ENCODE measurements around the gene SGF29.
A peak's percentile ranks its signal among the peaks of the same experiment; 100 is the strongest.

Gene SGF29

GRCh38 chr16:28513484-28514181 is 40.1 kb upstream of the SGF29 start:
- no peak overlapping the region for H3K18ac ChIP-seq (ENCODE audit: low read length)
- no peak overlapping the region for H3K27ac ChIP-seq (ENCODE audit: low read depth, low read length)
- H3K4me3 ChIP-seq (ENCODE audit: low read length), result no peak overlapping the region
- H4K5ac ChIP-seq (ENCODE audit: low read length), result no peak overlapping the region
- peak overlapping the region; percentile 49 for H3K56ac ChIP-seq (ENCODE audit: low read length)
- WGBS (ENCODE audit: extremely low coverage, insufficient coverage, low lambda C conversion rate), result no CpG with 5 or more reads among the region's 12 CpGs
- H3K9ac ChIP-seq (ENCODE audit: low read length), result no peak overlapping the region
- no peaks in the 10 kb centered on the region for H3K4me1 ChIP-seq (ENCODE audit: control insufficient read depth, low read depth, low read length)
- no peak overlapping the region for H4K8ac ChIP-seq (ENCODE audit: low read depth, low read length)
- no peak overlapping the region for H3K4me2 ChIP-seq (ENCODE audit: low read length)
- H3K4ac ChIP-seq (ENCODE audit: low read depth, low read length), result no peak overlapping the region
- no peaks in the 10 kb centered on the region for H3K79me2 ChIP-seq (ENCODE audit: control insufficient read depth, insufficient read depth, low read length)
- no peaks in the 10 kb centered on the region for H3K27me3 ChIP-seq (ENCODE audit: insufficient read depth, low read length, poor library complexity)
- H2BK15ac ChIP-seq (replicated peaks; ENCODE audit: low read depth), result no peak overlapping the region
- peak; percentile 22 for DNase-seq
- H3K79me1 ChIP-seq (ENCODE audit: low read length), result no peaks in the 10 kb centered on the region
- no peak overlapping the region for H3K23ac ChIP-seq (ENCODE audit: low read length)
- no peaks in the 10 kb centered on the region for H3K36me3 ChIP-seq (ENCODE audit: control insufficient read depth, insufficient read depth, low read length)
- no peak overlapping the region for H2BK5ac ChIP-seq (ENCODE audit: low read length)
- no peak overlapping the region for H2AK5ac ChIP-seq (ENCODE audit: low read length)
- H2BK120ac ChIP-seq (ENCODE audit: low read depth, low read length), result no peak overlapping the region

GRCh38 chr16:28514246-28514645 is 39.5 kb upstream of the SGF29 start:
- H2AK5ac ChIP-seq (ENCODE audit: low read length), result no peak overlapping the region
- no peak overlapping the region for H3K27ac ChIP-seq (ENCODE audit: low read depth, low read length)
- no peak overlapping the region for H3K4me2 ChIP-seq (ENCODE audit: low read length)
- DNase-seq, result no peak
- peak overlapping the region; percentile 49 for H3K56ac ChIP-seq (ENCODE audit: low read length)
- no peaks in the 10 kb centered on the region for H3K27me3 ChIP-seq (ENCODE audit: insufficient read depth, low read length, poor library complexity)
- no peak overlapping the region for H2BK15ac ChIP-seq (replicated peaks; ENCODE audit: low read depth)
- H3K4ac ChIP-seq (ENCODE audit: low read depth, low read length), result no peak overlapping the region
- H3K18ac ChIP-seq (ENCODE audit: low read length), result no peak overlapping the region
- no peaks in the 10 kb centered on the region for H3K36me3 ChIP-seq (ENCODE audit: control insufficient read depth, insufficient read depth, low read length)
- H2BK120ac ChIP-seq (ENCODE audit: low read depth, low read length), result no peak overlapping the region
- no peaks in the 10 kb centered on the region for H3K4me1 ChIP-seq (ENCODE audit: control insufficient read depth, low read depth, low read length)
- WGBS (ENCODE audit: extremely low coverage, insufficient coverage, low lambda C conversion rate), result no CpG with 5 or more reads among the region's 7 CpGs
- H4K5ac ChIP-seq (ENCODE audit: low read length), result no peak overlapping the region
- no peaks in the 10 kb centered on the region for H3K79me1 ChIP-seq (ENCODE audit: low read length)
- no peak overlapping the region for H3K4me3 ChIP-seq (ENCODE audit: low read length)
- H4K8ac ChIP-seq (ENCODE audit: low read depth, low read length), result no peak overlapping the region
- H3K9ac ChIP-seq (ENCODE audit: low read length), result no peak overlapping the region
- H3K23ac ChIP-seq (ENCODE audit: low read length), result no peak overlapping the region
- no peaks in the 10 kb centered on the region for H3K79me2 ChIP-seq (ENCODE audit: control insufficient read depth, insufficient read depth, low read length)
- no peak overlapping the region for H2BK5ac ChIP-seq (ENCODE audit: low read length)

- no peak overlapping the region for H3K56ac ChIP-seq (ENCODE audit: low read length)
- H3K4ac ChIP-seq (ENCODE audit: low read depth, low read length), result no peak overlapping the region
- no peak overlapping the region for H3K9ac ChIP-seq (ENCODE audit: low read length)
- no peak for DNase-seq
- H3K4me1 ChIP-seq (ENCODE audit: control insufficient read depth, low read depth, low read length), result no peaks in the 10 kb centered on the region
- H2BK5ac ChIP-seq (ENCODE audit: low read length), result no peak overlapping the region
- H3K27me3 ChIP-seq (ENCODE audit: insufficient read depth, low read length, poor library complexity), result no peaks in the 10 kb centered on the region
- H2BK120ac ChIP-seq (ENCODE audit: low read depth, low read length), result no peak overlapping the region
- no peak overlapping the region for H4K8ac ChIP-seq (ENCODE audit: low read depth, low read length)
- no peak overlapping the region for H4K5ac ChIP-seq (ENCODE audit: low read length)
- H3K18ac ChIP-seq (ENCODE audit: low read length), result no peak overlapping the region
- H3K23ac ChIP-seq (ENCODE audit: low read length), result no peak overlapping the region
- no peak overlapping the region for H3K4me3 ChIP-seq (ENCODE audit: low read length)
- H3K79me1 ChIP-seq (ENCODE audit: low read length), result no peaks in the 10 kb centered on the region
- no peak overlapping the region for H2AK5ac ChIP-seq (ENCODE audit: low read length)
- H3K4me2 ChIP-seq (ENCODE audit: low read length), result no peak overlapping the region
- no peak overlapping the region for H3K27ac ChIP-seq (ENCODE audit: low read depth, low read length)
- no peaks in the 10 kb centered on the region for H3K79me2 ChIP-seq (ENCODE audit: control insufficient read depth, insufficient read depth, low read length)
- no CpG with 5 or more reads among the region's 7 CpGs for WGBS (ENCODE audit: extremely low coverage, insufficient coverage, low lambda C conversion rate)
- H3K36me3 ChIP-seq (ENCODE audit: control insufficient read depth, insufficient read depth, low read length), result no peaks in the 10 kb centered on the region
- no peak overlapping the region for H2BK15ac ChIP-seq (replicated peaks; ENCODE audit: low read depth)
Measured at GRCh38 chr16:28520672-28521071, 33.0 kb upstream of the SGF29 start.

GRCh38 chr16:28521436-28521835 is 32.3 kb upstream of the SGF29 start:
- H3K4me1 ChIP-seq (ENCODE audit: control insufficient read depth, low read depth, low read length), result no peaks in the 10 kb centered on the region
- H3K79me2 ChIP-seq (ENCODE audit: control insufficient read depth, insufficient read depth, low read length), result no peaks in the 10 kb centered on the region
- H3K23ac ChIP-seq (ENCODE audit: low read length), result no peak overlapping the region
- no peaks in the 10 kb centered on the region for H3K36me3 ChIP-seq (ENCODE audit: control insufficient read depth, insufficient read depth, low read length)
- H2BK120ac ChIP-seq (ENCODE audit: low read depth, low read length), result no peak overlapping the region
- H4K8ac ChIP-seq (ENCODE audit: low read depth, low read length), result no peak overlapping the region
- no peak overlapping the region for H2BK15ac ChIP-seq (replicated peaks; ENCODE audit: low read depth)
- H3K4me3 ChIP-seq (ENCODE audit: low read length), result no peak overlapping the region
- no peak overlapping the region for H2AK5ac ChIP-seq (ENCODE audit: low read length)
- no CpG with 5 or more reads among the region's 6 CpGs for WGBS (ENCODE audit: extremely low coverage, insufficient coverage, low lambda C conversion rate)
- no peak overlapping the region for H3K4ac ChIP-seq (ENCODE audit: low read depth, low read length)
- no peak overlapping the region for H2BK5ac ChIP-seq (ENCODE audit: low read length)
- no peak overlapping the region for H4K5ac ChIP-seq (ENCODE audit: low read length)
- no peak overlapping the region for H3K9ac ChIP-seq (ENCODE audit: low read length)
- H3K4me2 ChIP-seq (ENCODE audit: low read length), result no peak overlapping the region
- no peak overlapping the region for H3K27ac ChIP-seq (ENCODE audit: low read depth, low read length)
- DNase-seq, result no peak
- no peak overlapping the region for H3K18ac ChIP-seq (ENCODE audit: low read length)
- H3K27me3 ChIP-seq (ENCODE audit: insufficient read depth, low read length, poor library complexity), result no peaks in the 10 kb centered on the region
- H3K79me1 ChIP-seq (ENCODE audit: low read length), result no peaks in the 10 kb centered on the region
- H3K56ac ChIP-seq (ENCODE audit: low read length), result no peak overlapping the region

GRCh38 chr16:28522792-28523191 is 30.9 kb upstream of the SGF29 start:
- H4K8ac ChIP-seq (ENCODE audit: low read depth, low read length), result no peak overlapping the region
- H4K5ac ChIP-seq (ENCODE audit: low read length), result no peak overlapping the region
- H3K79me2 ChIP-seq (ENCODE audit: control insufficient read depth, insufficient read depth, low read length), result no peaks in the 10 kb centered on the region
- no peaks in the 10 kb centered on the region for H3K4me1 ChIP-seq (ENCODE audit: control insufficient read depth, low read depth, low read length)
- no peak overlapping the region for H3K4me2 ChIP-seq (ENCODE audit: low read length)
- H3K9ac ChIP-seq (ENCODE audit: low read length), result no peak overlapping the region
- H3K27ac ChIP-seq (ENCODE audit: low read depth, low read length), result no peak overlapping the region
- no peak overlapping the region for H2AK5ac ChIP-seq (ENCODE audit: low read length)
- no peak overlapping the region for H2BK15ac ChIP-seq (replicated peaks; ENCODE audit: low read depth)
- H3K27me3 ChIP-seq (ENCODE audit: insufficient read depth, low read length, poor library complexity), result no peaks in the 10 kb centered on the region
- no peak overlapping the region for H2BK120ac ChIP-seq (ENCODE audit: low read depth, low read length)
- H3K79me1 ChIP-seq (ENCODE audit: low read length), result no peaks in the 10 kb centered on the region
- no peak overlapping the region for H3K4ac ChIP-seq (ENCODE audit: low read depth, low read length)
- no peak for DNase-seq
- no peak overlapping the region for H3K23ac ChIP-seq (ENCODE audit: low read length)
- H3K18ac ChIP-seq (ENCODE audit: low read length), result no peak overlapping the region
- no peak overlapping the region for H3K56ac ChIP-seq (ENCODE audit: low read length)
- no peak overlapping the region for H3K4me3 ChIP-seq (ENCODE audit: low read length)
- H3K36me3 ChIP-seq (ENCODE audit: control insufficient read depth, insufficient read depth, low read length), result no peaks in the 10 kb centered on the region
- no peak overlapping the region for H2BK5ac ChIP-seq (ENCODE audit: low read length)
- no CpG with 5 or more reads among the region's 11 CpGs for WGBS (ENCODE audit: extremely low coverage, insufficient coverage, low lambda C conversion rate)

GRCh38 chr16:28524681-28525171 is 29.0 kb upstream of the SGF29 start:
- Histone ChIP-seq H2BK15ac (replicated peaks; ENCODE audit: low read depth) (no peak overlapping the region), H4K5ac (ENCODE audit: low read length) (no peak overlapping the region), H3K4me2 (ENCODE audit: low read length) (no peak overlapping the region), H4K8ac (ENCODE audit: low read depth, low read length) (no peak overlapping the region), H3K23ac (ENCODE audit: low read length) (no peak overlapping the region), H3K4me3 (ENCODE audit: low read length) (no peak overlapping the region), H3K18ac (ENCODE audit: low read length) (no peak overlapping the region), H3K79me2 (ENCODE audit: control insufficient read depth, insufficient read depth, low read length) (no peaks in the 10 kb centered on the region), H3K4me1 (ENCODE audit: control insufficient read depth, low read depth, low read length) (no peaks in the 10 kb centered on the region), H3K4ac (ENCODE audit: low read depth, low read length) (no peak overlapping the region), H2BK120ac (ENCODE audit: low read depth, low read length) (no peak overlapping the region), H2AK5ac (ENCODE audit: low read length) (no peak overlapping the region), H3K9ac (ENCODE audit: low read length) (no peak overlapping the region), H3K36me3 (ENCODE audit: control insufficient read depth, insufficient read depth, low read length) (no peaks in the 10 kb centered on the region), H3K56ac (ENCODE audit: low read length) (no peak overlapping the region), H3K27ac (ENCODE audit: low read depth, low read length) (no peak overlapping the region), H3K79me1 (ENCODE audit: low read length) (no peaks in the 10 kb centered on the region), H2BK5ac (ENCODE audit: low read length) (no peak overlapping the region), H3K27me3 (ENCODE audit: insufficient read depth, low read length, poor library complexity) (no peaks in the 10 kb centered on the region)
- WGBS (ENCODE audit: extremely low coverage, insufficient coverage, low lambda C conversion rate), result no CpG with 5 or more reads among the region's 6 CpGs
- no peak for DNase-seq
